ENCODE measurements around the gene CDHR1. TPM values are rescaled to one million over a fixed set of nuclear protein-coding genes. Genes with fewer than 3 reads are reported as not detected.

CDHR1 gene
- total and polyA plus RNA-seq, 2 experiments from 2014 or later, result 3.2 to 6.6 TPM

- H3F3A ChIP-seq (replicated peaks; ENCODE audit: low read depth), result no peaks in the 10 kb centered on the region
- H3K9me2 ChIP-seq (ENCODE audit: insufficient read depth), result no peaks in the 10 kb centered on the region; the same call in 1 of the 2 replicates
- no peaks in the 10 kb centered on the region for H3K36me3 ChIP-seq (ENCODE audit: insufficient read depth)
- H3K27ac ChIP-seq (ENCODE audit: low read depth), result no peak overlapping the region
- Mint-ChIP-seq H3K4me3 (no peak overlapping the region), H3K27ac (no peak overlapping the region), H3K27me3 (ENCODE audit: insufficient read depth, low read depth, poor library complexity) (peaks cover 5% of the 10 kb centered on the region), H3K4me1 (peaks cover 4% of the 10 kb centered on the region; the same call in 1 of the 3 replicates), H3K9me3 (peaks cover 18% of the 10 kb centered on the region), H3K36me3 (ENCODE audit: low read depth) (peaks cover 5% of the 10 kb centered on the region; the same call in 1 of the 3 replicates)
- TF ChIP-seq EZH2 (IDR thresholded peaks at IDR 0.05; ENCODE audit: low read depth, unreplicated experiment) (no peak), POLR2AphosphoS5 (IDR thresholded peaks at IDR 0.05; ENCODE audit: low read depth) (no peak), EZH2phosphoT487 (IDR thresholded peaks at IDR 0.05; ENCODE audit: unreplicated experiment) (no peak), JUNB (IDR thresholded peaks at IDR 0.05; ENCODE audit: unreplicated experiment) (no peak), ZNF331 (CRISPR knock-in tag; IDR thresholded peaks at IDR 0.05; ENCODE audit: low read depth) (no peak), STAT1 (IDR thresholded peaks at IDR 0.05; ENCODE audit: unreplicated experiment) (no peak), NANOG (IDR thresholded peaks at IDR 0.05; ENCODE audit: borderline replicate concordance) (no peak)
- TF ChIP-seq, protein P1, sequence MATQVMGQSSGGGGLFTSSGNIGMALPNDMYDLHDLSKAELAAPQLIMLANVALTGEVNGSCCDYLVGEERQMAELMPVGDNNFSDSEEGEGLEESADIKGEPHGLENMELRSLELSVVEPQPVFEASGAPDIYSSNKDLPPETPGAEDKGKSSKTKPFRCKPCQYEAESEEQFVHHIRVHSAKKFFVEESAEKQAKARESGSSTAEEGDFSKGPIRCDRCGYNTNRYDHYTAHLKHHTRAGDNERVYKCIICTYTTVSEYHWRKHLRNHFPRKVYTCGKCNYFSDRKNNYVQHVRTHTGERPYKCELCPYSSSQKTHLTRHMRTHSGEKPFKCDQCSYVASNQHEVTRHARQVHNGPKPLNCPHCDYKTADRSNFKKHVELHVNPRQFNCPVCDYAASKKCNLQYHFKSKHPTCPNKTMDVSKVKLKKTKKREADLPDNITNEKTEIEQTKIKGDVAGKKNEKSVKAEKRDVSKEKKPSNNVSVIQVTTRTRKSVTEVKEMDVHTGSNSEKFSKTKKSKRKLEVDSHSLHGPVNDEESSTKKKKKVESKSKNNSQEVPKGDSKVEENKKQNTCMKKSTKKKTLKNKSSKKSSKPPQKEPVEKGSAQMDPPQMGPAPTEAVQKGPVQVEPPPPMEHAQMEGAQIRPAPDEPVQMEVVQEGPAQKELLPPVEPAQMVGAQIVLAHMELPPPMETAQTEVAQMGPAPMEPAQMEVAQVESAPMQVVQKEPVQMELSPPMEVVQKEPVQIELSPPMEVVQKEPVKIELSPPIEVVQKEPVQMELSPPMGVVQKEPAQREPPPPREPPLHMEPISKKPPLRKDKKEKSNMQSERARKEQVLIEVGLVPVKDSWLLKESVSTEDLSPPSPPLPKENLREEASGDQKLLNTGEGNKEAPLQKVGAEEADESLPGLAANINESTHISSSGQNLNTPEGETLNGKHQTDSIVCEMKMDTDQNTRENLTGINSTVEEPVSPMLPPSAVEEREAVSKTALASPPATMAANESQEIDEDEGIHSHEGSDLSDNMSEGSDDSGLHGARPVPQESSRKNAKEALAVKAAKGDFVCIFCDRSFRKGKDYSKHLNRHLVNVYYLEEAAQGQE (IDR thresholded peaks at IDR 0.05; ENCODE audit: unreplicated experiment), result no peak
- DNase-seq (ENCODE audit: low spot score), result no peak
- H4K20me1 ChIP-seq (replicated peaks; ENCODE audit: insufficient read depth), result no peaks in the 10 kb centered on the region; the same call in 1 of the 2 replicates
- H3K4me3 ChIP-seq, result no peak overlapping the region
- no peak overlapping the region for H3K4me2 ChIP-seq
- ATAC-seq, result no peak
- H3K79me2 ChIP-seq (replicated peaks; ENCODE audit: insufficient read depth), result no peaks in the 10 kb centered on the region
- no peaks in the 10 kb centered on the region for H3K4me1 ChIP-seq (ENCODE audit: insufficient read depth)
- no peak overlapping the region for H2AFZ ChIP-seq
- H3K27me3 ChIP-seq (ENCODE audit: insufficient read depth), result no peaks in the 10 kb centered on the region
These were observed 16.2 kb upstream of the CDHR1 start for GRCh38 chr10:84178160-84178609.

- Histone ChIP-seq H3K79me2 (replicated peaks; ENCODE audit: insufficient read depth) (no peaks in the 10 kb centered on the region), H3K4me1 (ENCODE audit: insufficient read depth) (no peaks in the 10 kb centered on the region), H3K27ac (ENCODE audit: low read depth) (no peak overlapping the region), H3F3A (replicated peaks; ENCODE audit: low read depth) (no peaks in the 10 kb centered on the region), H3K27me3 (ENCODE audit: insufficient read depth) (no peaks in the 10 kb centered on the region), H4K20me1 (replicated peaks; ENCODE audit: insufficient read depth) (no peaks in the 10 kb centered on the region), H3K4me2 (no peak overlapping the region), H3K36me3 (ENCODE audit: insufficient read depth) (no peaks in the 10 kb centered on the region), H3K4me3 (no peak overlapping the region), H3K9me2 (ENCODE audit: insufficient read depth) (no peaks in the 10 kb centered on the region), H2AFZ (peak overlapping the region; percentile 23; the same call in 1 of the 2 replicates)
- Mint-ChIP-seq H3K4me1 (peaks cover 4% of the 10 kb centered on the region; the same call in 1 of the 3 replicates), H3K4me3 (no peak overlapping the region), H3K27ac (no peak overlapping the region), H3K9me3 (peaks cover 18% of the 10 kb centered on the region), H3K27me3 (ENCODE audit: insufficient read depth, low read depth, poor library complexity) (peaks cover 5% of the 10 kb centered on the region), H3K36me3 (ENCODE audit: low read depth) (peaks cover 5% of the 10 kb centered on the region; the same call in 1 of the 3 replicates)
- no peak for ATAC-seq
- DNase-seq (ENCODE audit: low spot score), result no peak
- TF ChIP-seq ZNF462 (CRISPR knock-in tag; IDR thresholded peaks at IDR 0.05), result no peak
These were observed 15.2 kb upstream of the CDHR1 start for GRCh38 chr10:84179059-84179710.

All from GM23338 (cell line).